ENCODE data around the gene FAXC. TPM values are rescaled to one million over a fixed set of nuclear protein-coding genes. Genes with fewer than 3 reads are reported as not detected.

FAXC gene
- total RNA-seq, 2 donors from 2014 or later = not detected

DNA sequence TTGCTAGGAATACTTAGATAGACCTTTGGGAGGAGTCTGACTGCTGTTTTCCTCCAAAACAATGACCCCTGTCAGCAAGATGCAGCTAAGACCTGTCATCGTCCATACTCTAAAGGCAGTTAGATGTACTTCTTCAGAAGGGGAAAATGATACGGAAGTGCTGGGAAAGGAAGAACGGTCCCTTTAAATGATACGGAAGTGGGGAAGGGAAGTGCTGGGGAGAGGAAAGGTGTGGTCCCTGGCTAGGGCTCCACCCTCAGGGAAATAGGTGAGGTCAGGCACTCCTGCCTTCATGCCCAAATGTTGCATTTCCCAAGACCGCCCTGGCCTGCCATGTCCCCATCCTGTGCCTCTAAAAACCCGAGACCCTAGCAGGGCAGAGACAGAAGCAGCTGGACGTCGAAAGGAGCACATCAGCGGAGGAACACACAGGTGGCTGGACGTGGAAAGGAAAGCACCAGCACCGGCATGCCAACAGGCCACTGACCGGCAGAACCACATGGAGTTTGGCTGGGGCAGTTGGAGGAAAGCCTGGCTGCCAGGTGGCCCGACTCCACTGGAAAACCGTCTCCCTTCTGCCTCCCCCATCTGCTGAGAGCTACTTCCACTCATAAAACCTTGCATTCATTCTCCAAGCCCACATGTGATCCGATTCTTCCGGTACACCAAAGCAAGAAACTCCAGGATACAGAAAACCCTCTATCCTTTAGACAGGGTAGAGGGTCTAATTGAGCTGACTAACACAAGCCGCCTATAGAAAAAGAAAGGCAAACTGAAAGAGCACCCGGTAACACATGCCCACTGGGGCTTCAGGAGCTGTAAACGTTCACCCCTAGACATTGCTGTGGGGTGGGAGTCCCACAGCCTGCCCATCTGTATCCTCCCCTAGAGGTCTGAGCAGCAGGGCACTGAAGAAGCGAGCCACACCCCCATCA, 94.6 kb downstream of the FAXC start:
- Mint-ChIP-seq H3K4me1 (ENCODE audit: low read depth) (no peaks in the 10 kb centered on the region), H3K36me3 (ENCODE audit: insufficient read depth in 2 of 2) (no peaks in the 10 kb centered on the region), H3K27me3 (ENCODE audit: low read depth) (peaks cover 8% of the 10 kb centered on the region), H3K4me3 (no peak overlapping the region), H3K27ac (no peak overlapping the region), H3K9me3 (no peaks in the 10 kb centered on the region)
- ATAC-seq (replicated peaks in 1 of 2) (no peak), DNase-seq (no peak)

DNA sequence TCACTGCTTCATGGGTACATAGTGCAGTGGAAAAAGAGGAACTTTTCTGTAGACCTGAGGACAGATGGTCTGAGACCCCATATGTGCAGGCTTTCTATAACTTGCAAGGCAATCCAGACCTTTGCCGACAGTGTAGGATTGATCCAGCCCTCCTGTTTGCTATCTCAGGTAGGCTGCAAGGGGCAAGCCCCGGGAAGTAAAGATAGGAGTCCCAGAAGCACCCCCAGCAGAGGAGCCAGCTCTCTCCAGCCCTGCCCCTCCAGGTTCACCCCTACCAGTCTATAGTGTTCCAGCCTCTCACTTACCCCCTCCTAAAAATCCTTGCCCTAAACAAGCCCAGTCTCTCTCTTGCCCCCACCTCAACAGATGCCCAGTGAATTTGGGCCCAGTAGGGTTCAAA, 96.2 kb downstream of the FAXC start:
- H3K36me3 Mint-ChIP-seq (ENCODE audit: insufficient read depth in 2 of 2) = no peaks in the 10 kb centered on the region
- ATAC-seq (replicated peaks in 1 of 2) (no peak), DNase-seq (no peak)
- no peak overlapping the region for H3K4me3 Mint-ChIP-seq
- no peaks in the 10 kb centered on the region for H3K4me1 Mint-ChIP-seq (ENCODE audit: low read depth)
- H3K9me3 Mint-ChIP-seq = no peaks in the 10 kb centered on the region
- no peaks in the 10 kb centered on the region for H3K27me3 Mint-ChIP-seq (ENCODE audit: low read depth)
- no peak overlapping the region for H3K27ac Mint-ChIP-seq

DNA sequence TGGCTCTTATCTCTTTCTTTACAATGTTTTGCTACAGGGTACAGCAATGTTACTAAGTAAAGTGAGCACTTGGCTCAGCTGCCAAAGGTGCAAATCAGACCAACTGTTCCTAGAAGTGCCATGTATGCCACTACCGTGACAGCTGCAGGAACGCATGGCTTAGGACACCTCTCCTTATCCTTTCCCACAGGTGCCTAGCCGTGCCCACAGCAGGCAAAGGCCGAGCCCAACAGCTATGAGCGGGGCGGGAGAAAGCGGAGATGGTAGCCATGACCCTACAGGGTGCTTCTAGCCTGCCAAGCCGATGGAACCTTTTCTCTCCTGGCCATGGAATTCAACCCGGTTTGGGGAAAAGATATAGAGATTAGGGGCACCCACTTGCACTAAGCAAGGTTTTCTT, 97.1 kb downstream of the FAXC start:
- DNase-seq (no peak), ATAC-seq (replicated peaks in 1 of 2) (no peak)
- no peaks in the 10 kb centered on the region for H3K4me1 Mint-ChIP-seq (ENCODE audit: low read depth)
- no peaks in the 10 kb centered on the region for H3K36me3 Mint-ChIP-seq (ENCODE audit: insufficient read depth in 2 of 2)
- H3K27me3 Mint-ChIP-seq (ENCODE audit: low read depth) = no peaks in the 10 kb centered on the region
- H3K27ac Mint-ChIP-seq = no peak overlapping the region
- H3K4me3 Mint-ChIP-seq = no peak overlapping the region
- no peaks in the 10 kb centered on the region for H3K9me3 Mint-ChIP-seq

DNA sequence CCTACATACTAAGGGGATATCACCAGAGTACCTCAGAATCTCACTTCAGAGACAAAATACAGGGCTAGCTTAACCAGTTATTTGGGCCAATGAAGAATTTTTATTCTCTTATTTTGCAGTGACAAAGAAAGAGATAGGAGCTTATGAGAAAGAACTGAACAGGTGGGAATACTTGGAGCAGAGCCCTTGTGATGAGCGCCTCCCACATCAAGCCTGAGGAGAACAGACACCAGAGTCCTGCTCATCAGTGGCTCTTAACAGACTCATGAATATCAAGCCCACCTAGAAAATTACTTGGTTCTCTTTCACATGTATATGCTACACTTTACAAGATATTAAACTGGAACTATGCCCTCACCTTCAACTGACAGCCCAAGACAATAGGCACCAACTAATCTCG, 99.0 kb downstream of the FAXC start:
- DNase-seq (no peak), ATAC-seq (replicated peaks in 1 of 2) (no peak)
- H3K36me3 Mint-ChIP-seq (ENCODE audit: insufficient read depth in 2 of 2) = no peaks in the 10 kb centered on the region
- no peak overlapping the region for H3K27ac Mint-ChIP-seq
- H3K4me3 Mint-ChIP-seq = no peak overlapping the region
- H3K27me3 Mint-ChIP-seq (ENCODE audit: low read depth) = peaks cover 6% of the 10 kb centered on the region
- no peaks in the 10 kb centered on the region for H3K9me3 Mint-ChIP-seq
- H3K4me1 Mint-ChIP-seq (ENCODE audit: low read depth) = no peaks in the 10 kb centered on the region

DNA sequence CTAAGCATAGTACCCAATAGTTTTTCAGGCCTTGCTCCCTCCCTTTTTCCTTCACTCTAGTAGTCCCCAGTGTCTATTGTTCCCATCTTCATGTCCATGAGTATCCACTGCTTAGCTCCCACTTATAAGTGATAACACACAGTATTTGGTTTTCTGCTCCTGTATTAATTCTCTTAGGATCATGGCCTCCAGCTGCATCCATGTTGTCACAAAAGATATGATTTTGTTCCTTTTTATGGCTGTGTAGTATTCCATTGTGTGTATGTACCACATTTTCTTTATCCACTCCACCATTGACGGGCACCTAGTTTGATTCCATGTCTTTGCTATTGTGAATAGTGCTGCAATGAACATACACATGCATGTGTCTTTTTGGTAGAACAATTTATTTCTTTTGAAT, 102.9 kb downstream of the FAXC start:
- Mint-ChIP-seq H3K4me3 (no peak overlapping the region), H3K27me3 (ENCODE audit: low read depth) (peaks cover 16% of the 10 kb centered on the region), H3K9me3 (no peaks in the 10 kb centered on the region), H3K27ac (no peak overlapping the region), H3K36me3 (ENCODE audit: insufficient read depth in 2 of 2) (no peaks in the 10 kb centered on the region), H3K4me1 (ENCODE audit: low read depth) (no peaks in the 10 kb centered on the region)
- DNase-seq (no peak), ATAC-seq (replicated peaks in 1 of 2) (no peak)

DNA sequence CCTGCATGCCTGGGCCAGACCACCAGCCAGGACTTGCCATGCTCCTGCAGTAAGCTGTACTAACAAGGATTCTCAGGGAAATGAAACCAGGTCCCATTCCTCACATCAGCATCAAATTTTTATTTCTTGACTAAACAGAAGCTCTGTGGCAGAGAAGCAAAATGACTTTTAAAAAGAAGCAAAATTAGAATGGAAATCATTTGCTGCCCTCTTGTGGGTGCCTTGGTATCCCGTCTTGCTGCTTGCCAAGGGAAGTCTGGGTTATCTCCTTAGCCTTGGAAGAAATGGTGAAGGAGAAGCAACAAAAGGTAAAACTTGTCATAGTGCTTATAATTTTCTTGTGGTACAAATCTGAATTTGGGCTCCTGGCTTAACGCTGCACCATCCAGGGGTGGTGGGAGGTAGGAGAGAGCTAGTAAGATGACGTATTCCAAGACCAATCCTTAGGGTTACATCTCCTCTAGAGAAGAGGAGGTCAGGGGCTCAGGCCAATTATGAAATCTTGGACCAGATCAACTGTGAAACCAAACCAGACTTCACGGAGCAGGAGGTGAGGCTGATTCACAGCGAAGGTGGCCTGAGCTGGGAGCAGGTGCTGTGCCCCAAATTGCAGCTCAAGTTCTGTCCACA, 107.5 kb downstream of the FAXC start:
- Mint-ChIP-seq H3K4me3 (no peak overlapping the region), H3K36me3 (ENCODE audit: insufficient read depth in 2 of 2) (no peaks in the 10 kb centered on the region), H3K9me3 (no peaks in the 10 kb centered on the region), H3K27ac (no peak overlapping the region), H3K4me1 (ENCODE audit: low read depth) (no peaks in the 10 kb centered on the region), H3K27me3 (ENCODE audit: low read depth) (peaks cover 16% of the 10 kb centered on the region)
- DNase-seq = no peak
- ATAC-seq (replicated peaks in 1 of 2) = no peak

DNA sequence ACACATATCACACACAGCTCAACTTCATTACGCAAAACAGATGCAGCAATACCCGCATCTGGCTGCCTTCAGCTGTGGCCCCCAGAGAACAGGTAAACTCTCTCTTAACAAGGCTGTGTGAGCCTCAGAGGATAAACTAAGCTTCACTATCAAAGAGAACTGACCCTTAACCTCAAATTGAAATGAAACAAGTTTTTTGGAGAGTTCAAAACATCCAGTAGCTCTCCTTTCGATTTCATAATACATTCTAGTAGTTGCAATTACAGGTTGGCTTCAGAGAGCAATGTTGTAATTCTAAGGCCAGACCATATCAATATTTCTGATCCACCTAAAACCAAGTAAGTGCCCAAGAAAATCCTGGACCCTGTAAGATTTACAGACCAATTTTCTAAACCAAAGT, 113.5 kb downstream of the FAXC start:
- peaks cover 36% of the 10 kb centered on the region for H3K27me3 Mint-ChIP-seq (ENCODE audit: low read depth)
- no peak for DNase-seq
- H3K36me3 Mint-ChIP-seq (ENCODE audit: insufficient read depth in 2 of 2) = no peaks in the 10 kb centered on the region
- no peak overlapping the region for H3K27ac Mint-ChIP-seq
- H3K4me3 Mint-ChIP-seq = no peak overlapping the region
- no peaks in the 10 kb centered on the region for H3K4me1 Mint-ChIP-seq (ENCODE audit: low read depth)
- H3K9me3 Mint-ChIP-seq = no peaks in the 10 kb centered on the region
- ATAC-seq (replicated peaks in 1 of 2) = no peak

DNA sequence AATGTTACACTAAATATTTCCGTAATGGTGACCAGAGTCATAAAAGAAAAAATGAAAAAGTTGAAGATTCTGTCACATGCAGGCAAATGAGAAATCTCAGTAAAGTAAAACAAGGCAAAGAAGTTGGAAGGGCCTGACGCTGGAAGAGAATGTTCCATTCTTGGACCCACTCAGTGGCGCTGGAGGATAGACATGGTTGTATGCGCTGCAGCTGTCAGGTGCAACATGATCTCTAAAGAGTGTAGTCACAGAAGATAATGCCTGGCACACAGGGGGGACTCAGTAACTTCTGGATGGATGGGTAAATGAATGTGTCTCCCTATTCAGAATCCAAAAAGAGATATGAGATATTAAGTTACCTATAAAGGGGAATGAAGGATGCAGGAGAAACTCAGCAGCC, 116.3 kb downstream of the FAXC start:
- no peak overlapping the region for H3K27ac Mint-ChIP-seq
- peaks cover 41% of the 10 kb centered on the region for H3K27me3 Mint-ChIP-seq (ENCODE audit: low read depth)
- no peak for ATAC-seq (replicated peaks in 1 of 2)
- no peaks in the 10 kb centered on the region for H3K4me1 Mint-ChIP-seq (ENCODE audit: low read depth)
- DNase-seq = no peak
- H3K9me3 Mint-ChIP-seq = no peaks in the 10 kb centered on the region
- H3K36me3 Mint-ChIP-seq (ENCODE audit: insufficient read depth in 2 of 2) = no peaks in the 10 kb centered on the region
- H3K4me3 Mint-ChIP-seq = no peak overlapping the region

DNA sequence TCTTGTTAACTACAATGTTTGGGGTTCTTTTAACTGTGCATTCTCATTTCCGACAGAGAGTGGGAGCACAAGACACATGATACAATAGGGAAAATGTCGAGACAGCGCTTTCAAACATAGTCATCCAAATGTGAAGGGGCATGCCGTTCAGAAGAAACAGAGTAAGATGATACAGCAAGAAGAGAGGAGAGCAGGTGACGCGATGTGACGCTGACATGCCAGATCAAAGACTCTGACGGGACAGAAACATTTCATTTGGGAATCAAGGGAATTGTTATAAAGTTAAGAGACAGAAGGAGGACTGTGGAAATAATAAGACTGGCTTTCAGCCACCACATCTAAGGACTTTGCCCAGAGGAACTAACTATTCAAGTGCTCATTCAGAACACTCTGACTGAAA, 117.4 kb downstream of the FAXC start:
- H3K4me3 Mint-ChIP-seq = no peak overlapping the region
- H3K27me3 Mint-ChIP-seq (ENCODE audit: low read depth) = peaks cover 41% of the 10 kb centered on the region
- H3K4me1 Mint-ChIP-seq (ENCODE audit: low read depth) = no peaks in the 10 kb centered on the region
- H3K9me3 Mint-ChIP-seq = no peaks in the 10 kb centered on the region
- no peaks in the 10 kb centered on the region for H3K36me3 Mint-ChIP-seq (ENCODE audit: insufficient read depth in 2 of 2)
- DNase-seq = no peak
- H3K27ac Mint-ChIP-seq = no peak overlapping the region
- no peak for ATAC-seq (replicated peaks in 1 of 2)

DNA sequence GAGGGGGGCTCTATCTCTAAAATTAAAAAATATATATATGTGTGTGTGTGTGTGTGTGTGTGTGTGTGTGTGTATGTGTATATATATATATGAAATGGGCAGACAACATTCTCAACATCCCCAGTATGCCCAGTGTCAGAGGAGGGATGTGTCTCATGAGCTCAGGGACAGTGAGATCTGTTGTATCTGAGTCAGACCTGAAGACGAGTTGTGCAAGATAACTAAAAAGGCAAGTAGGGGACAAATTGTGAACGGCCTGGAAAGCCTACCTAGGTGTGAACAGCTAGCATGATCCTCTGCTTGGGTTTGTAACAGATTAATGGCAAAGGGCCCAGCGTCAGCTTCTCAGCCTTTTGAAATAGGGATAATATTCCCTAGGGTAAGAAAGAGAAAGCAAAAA, 124.3 kb downstream of the FAXC start:
- H3K27me3 Mint-ChIP-seq (ENCODE audit: low read depth) = peaks cover 6% of the 10 kb centered on the region
- no peaks in the 10 kb centered on the region for H3K4me1 Mint-ChIP-seq (ENCODE audit: low read depth)
- no peak overlapping the region for H3K27ac Mint-ChIP-seq
- no peaks in the 10 kb centered on the region for H3K36me3 Mint-ChIP-seq (ENCODE audit: insufficient read depth in 2 of 2)
- ATAC-seq (replicated peaks in 1 of 2) (no peak), DNase-seq (no peak)
- H3K4me3 Mint-ChIP-seq = no peak overlapping the region
- H3K9me3 Mint-ChIP-seq = no peaks in the 10 kb centered on the region

Other genes with a start within 250 kb of the FAXC start
- gene COQ3, start 44.5 kb upstream of the FAXC start, total RNA-seq = 10 to 100 TPM in 1 of 2 donors, 1 to 10 TPM in 1; 7.0 to 11.8 TPM
- gene PNISR, start 75.6 kb upstream of the FAXC start, total RNA-seq = 100 to 1,000 TPM; 183 to 192 TPM
- 10 to 100 TPM; 16.7 to 23.7 TPM for gene USP45, start 165.7 kb upstream of the FAXC start, total RNA-seq
- 10 to 100 TPM; 39.7 to 46.6 TPM for gene CCNC, start 219.0 kb upstream of the FAXC start, total RNA-seq